Esophagus squamous epithelium (tissue), 5 donors: Measurements from ENCODE around the gene TRABD2A. TPM values are rescaled to one million over a fixed set of nuclear protein-coding genes. Genes with fewer than 3 reads are reported as not detected.
"Not testable (repeated sequence)": the region's sequence is repeated elsewhere in the genome, so short reads cannot be mapped to it uniquely, and the experiment has no call there.

ENCODE experiments used
- DNase-seq: peaks from one replicate; lab custom pipeline; 2025; lab: John Stamatoyannopoulos, UW
- H3K27ac ChIP-seq, 4 donors: fragments of 200-600 bp; sonication (generic); one replicate each; pipeline ENCODE4 v1.5.1; 2016 to 2019; ENCODE audit warnings: mild to moderate bottlenecking in 1 of 4
- H3K27me3 ChIP-seq, 4 donors: fragments of 200-600 bp; sonication (generic); 1 replicate in 3 of 4; 2 replicates in 1 of 4; pipeline versions ENCODE4 v1.5.1 to v1.6.0; 2017 to 2021; ENCODE audit warnings: antibody characterized with exemption in 1 of 4
- H3K36me3 ChIP-seq, 3 donors: fragments of 200-600 bp; sonication (generic); one replicate each; pipeline ENCODE4 v1.5.1; 2016 to 2019
- H3K4me1 ChIP-seq, 3 donors: fragments of 200-600 bp; sonication (generic); one replicate each; pipeline ENCODE4 v1.5.1; 2017 to 2019
- H3K4me3 ChIP-seq, 4 donors: fragments of 200-600 bp; sonication (generic); 1 replicate in 3 of 4; 2 replicates in 1 of 4; pipeline ENCODE4 v1.5.1; 2016 to 2019; ENCODE audit warnings: mild to moderate bottlenecking in 2 of 4, moderate library complexity in 1 of 4
- H3K9me3 ChIP-seq, 3 donors: fragments of 200-600 bp; sonication (generic); one replicate each; pipeline ENCODE4 v1.5.1; 2016 to 2019
- CTCF ChIP-seq, 6 experiments: fragments of 450-650 bp in 4 of 6; fragments of 200-600 bp in 2 of 6; sonication (generic) in 2 of 6; IDR thresholded peaks; one replicate each; pipeline ENCODE4 v1.5.1; 2016 to 2019; ENCODE audit warnings: antibody characterized with exemption in 6 of 6, mild to moderate bottlenecking in 4 of 6, moderate library complexity in 4 of 6
- POLR2A ChIP-seq, 4 donors: fragments of 450-650 bp; IDR thresholded peaks; one replicate each; pipeline ENCODE4 v1.6.1; 2017; ENCODE audit warnings: antibody characterized with exemption in 4 of 4, mild to moderate bottlenecking in 4 of 4, moderate library complexity in 3 of 4
- WGBS, 2 donors: methylation state at CpG; one replicate each; pipeline ENCODE4 v1.1.5; 2018; 5-methylcytosine and 5-hydroxymethylcytosine counted together
- intact Hi-C: fragments of 100-400 bp; cut with DNase I; formaldehyde crosslinking; loops from one replicate; pipeline ENCODE4 v1.15.0; 2022
- total RNA-seq, 4 donors: library from RNA; depleted of rRNA; stranded (reverse); fragments of >200 nt; gene quantifications; one replicate each; pipeline ENCODE4 v1.1.0, GENCODE V29; 2016
- donor health status: DM: yes; HTN: yes; CAD: no.

TRABD2A gene
- total RNA-seq, 4 donors from 2014 or later = 0.53 to 1.8 (median 0.76) TPM; not detected in 1

- H3K4me3 ChIP-seq = peak overlapping the region in 2 of 4 donors; percentile 16 to 35
- intact Hi-C loops = loop anchor here (10.0 kb wide), 1 partner anchor 430 kb away; no protein-coding TSS in a partner anchor
These were observed 43.6 kb upstream of the TRABD2A start for GRCh38 chr2:84924173-84925106.

DNA sequence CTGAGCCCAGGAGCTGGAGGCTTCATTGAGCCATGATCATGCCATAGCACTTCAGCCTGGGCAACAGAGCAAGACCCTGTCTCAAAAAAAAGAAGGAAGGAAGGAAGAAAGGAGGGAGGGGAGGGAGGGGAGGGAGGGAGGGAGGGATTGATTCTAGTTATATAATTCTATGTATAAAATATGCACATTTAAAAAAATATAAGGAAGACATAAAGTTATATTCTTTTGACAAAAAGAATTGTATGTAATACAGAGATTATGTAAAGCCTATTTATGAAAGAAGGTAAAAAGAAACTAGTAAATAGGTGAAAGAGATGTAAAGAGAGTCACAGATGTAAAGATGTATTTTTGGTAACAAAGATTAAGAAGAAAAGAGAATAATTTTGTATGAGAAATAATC lies 42.1 kb upstream of the TRABD2A start:
- intact Hi-C loops = loop anchor here (10.0 kb wide), 1 partner anchor 428 kb away; no protein-coding TSS in a partner anchor
- no peaks in the 10 kb centered on the region for H3K27me3 ChIP-seq
- H3K36me3 ChIP-seq = no peaks in the 10 kb centered on the region
- H3K4me3 ChIP-seq = no peak overlapping the region
- DNase-seq = no peak
- H3K4me1 ChIP-seq = peaks cover 29 to 55% (median 32%) of the 10 kb centered on the region in 3 donors
- TF ChIP-seq POLR2A (IDR thresholded peaks at IDR 0.05) (no peak), CTCF (IDR thresholded peaks at IDR 0.05) (no peak)
- no peaks in the 10 kb centered on the region for H3K9me3 ChIP-seq
- H3K27ac ChIP-seq = no peak overlapping the region

More at GRCh38 chr2:84924173-84925106, 43.6 kb upstream of the TRABD2A start:
- no peaks in the 10 kb centered on the region for H3K9me3 ChIP-seq
- DNase-seq = no peak
- 18 to 19% methylated on average over 9 of the region's 9 CpGs for WGBS, 2 donors
- no peaks in the 10 kb centered on the region for H3K36me3 ChIP-seq
- peak overlapping the region; percentile 53 to 81 (median 71) for H3K27ac ChIP-seq
- no peaks in the 10 kb centered on the region for H3K27me3 ChIP-seq
- TF ChIP-seq POLR2A (IDR thresholded peaks at IDR 0.05) (no peak), CTCF (IDR thresholded peaks at IDR 0.05) (peak in 1 of 6 experiments; percentile 5)
- H3K4me1 ChIP-seq = peaks cover 26 to 50% (median 32%) of the 10 kb centered on the region in 3 donors

DNA sequence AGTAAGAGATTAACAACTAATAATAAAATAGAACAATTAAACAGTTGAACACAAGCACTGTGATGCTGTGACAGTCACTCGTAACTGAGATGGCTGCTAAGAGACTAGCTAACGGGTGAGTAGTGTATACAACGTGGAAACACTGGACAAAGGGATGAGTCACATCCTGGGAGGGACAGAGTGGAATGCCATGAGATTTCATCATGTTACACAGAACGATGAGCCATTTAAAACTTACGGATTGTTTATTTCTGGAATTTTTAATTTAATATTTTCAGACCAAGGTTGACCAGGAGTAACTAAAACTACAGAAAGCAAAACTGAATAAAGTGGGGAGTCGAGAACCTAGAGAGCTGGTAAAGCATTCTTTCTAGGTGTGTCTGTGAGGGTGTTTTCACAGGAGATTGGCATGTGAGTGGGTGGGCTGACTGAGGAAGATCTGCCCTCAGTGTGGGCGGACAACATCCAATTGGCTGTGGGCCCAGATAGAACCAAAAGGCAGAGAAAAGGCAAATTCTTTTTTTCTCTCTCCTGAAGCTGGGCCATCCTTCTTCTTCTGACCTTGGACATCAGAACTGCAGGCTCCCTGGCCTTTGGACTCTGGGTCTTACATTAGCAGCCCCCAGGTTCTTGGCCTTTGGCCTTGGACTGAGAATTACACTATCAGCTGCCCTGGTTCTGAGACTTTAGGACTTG lies 39.1 kb upstream of the TRABD2A start:
- H3K9me3 ChIP-seq = no peaks in the 10 kb centered on the region
- peaks cover 16 to 31% (median 18%) of the 10 kb centered on the region in 3 donors for H3K4me1 ChIP-seq
- H3K27me3 ChIP-seq = no peaks in the 10 kb centered on the region
- WGBS, 2 donors = 7 to 16% methylated on average over 7 of the region's 7 CpGs
- peak overlapping the region in 1 of 4 donors; percentile 41 for H3K4me3 ChIP-seq
- no peak for DNase-seq
- H3K27ac ChIP-seq = peak overlapping the region; percentile 71 to 90 (median 82)
- intact Hi-C loops = loop anchor here (10.0 kb wide), 1 partner anchor 425 kb away; no protein-coding TSS in a partner anchor
- TF ChIP-seq POLR2A (IDR thresholded peaks at IDR 0.05) = no peak
- no peak for TF ChIP-seq CTCF (IDR thresholded peaks at IDR 0.05)
- H3K36me3 ChIP-seq = no peaks in the 10 kb centered on the region

GRCh38 chr2:84918430-84918829 lies 37.5 kb upstream of the TRABD2A start:
- TF ChIP-seq POLR2A (IDR thresholded peaks at IDR 0.05) (no peak), CTCF (IDR thresholded peaks at IDR 0.05) (no peak)
- 81 to 83% methylated on average over 2 of the region's 2 CpGs for WGBS, 2 donors

DNA sequence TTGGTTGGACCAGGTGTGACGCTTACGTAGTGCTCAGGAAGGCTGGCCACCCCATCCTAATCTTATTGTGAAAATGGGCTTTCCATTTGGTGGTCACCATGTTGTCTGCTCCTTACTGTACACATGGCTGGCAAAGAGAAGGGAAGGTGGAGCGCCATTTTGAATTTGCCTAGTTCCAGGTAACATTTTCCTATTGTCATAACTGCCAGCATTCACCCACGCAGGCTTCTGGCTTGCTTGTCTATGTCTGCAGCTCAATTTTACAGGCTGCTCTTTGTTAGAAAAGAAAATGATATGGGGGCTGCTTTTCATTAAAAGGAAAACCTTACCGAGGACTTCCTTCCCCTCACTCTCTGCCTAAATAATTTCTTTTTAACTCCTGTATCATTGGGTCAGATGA lies 36.9 kb upstream of the TRABD2A start:
- H3K4me3 ChIP-seq, H3K36me3 ChIP-seq, DNase-seq, intact Hi-C loops, H3K27me3 ChIP-seq, H3K27ac ChIP-seq, H3K9me3 ChIP-seq: not testable (repeated sequence)
- H3K4me1 ChIP-seq = peaks cover 6 to 17% (median 11%) of the 10 kb centered on the region in 3 donors
- WGBS, 2 donors = 89 to 93% methylated on average over 5 of the region's 5 CpGs

More at GRCh38 chr2:84918430-84918829, 37.5 kb upstream of the TRABD2A start:
- DNase-seq = no peak
- H3K4me1 ChIP-seq = peaks cover 6 to 17% (median 11%) of the 10 kb centered on the region in 3 donors
- H3K27me3 ChIP-seq = no peaks in the 10 kb centered on the region
- H3K36me3 ChIP-seq = no peaks in the 10 kb centered on the region
- H3K27ac ChIP-seq = no peak overlapping the region
- intact Hi-C loops = no loop called here
- H3K9me3 ChIP-seq = no peaks in the 10 kb centered on the region
- H3K4me3 ChIP-seq = no peak overlapping the region

DNA sequence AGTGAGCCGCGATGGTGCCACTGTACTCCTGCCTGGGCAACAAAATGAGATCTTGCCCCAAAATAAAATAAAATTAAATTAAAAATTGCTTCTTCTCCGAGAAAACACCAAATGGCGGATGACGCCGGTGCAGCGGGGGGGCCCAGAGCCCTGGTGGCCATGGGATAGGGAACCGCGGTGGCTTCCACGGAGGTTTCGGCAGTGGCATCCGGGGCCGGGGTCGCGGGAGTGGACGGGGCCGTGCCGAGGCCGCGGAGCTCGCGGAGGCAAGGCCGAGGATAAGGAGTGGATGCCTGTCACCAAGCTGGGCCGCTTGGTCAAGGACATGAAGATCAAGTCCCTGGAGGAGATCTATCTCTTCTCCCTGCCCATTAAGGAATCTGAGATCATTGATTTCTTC lies 34.8 kb upstream of the TRABD2A start:
- intact Hi-C loops, H3K36me3 ChIP-seq, H3K27ac ChIP-seq, DNase-seq, H3K9me3 ChIP-seq, H3K4me3 ChIP-seq, H3K27me3 ChIP-seq: not testable (repeated sequence)
- 95% methylated on average over 24 of the region's 24 CpGs for WGBS, 2 donors
- peaks cover 6 to 17% (median 11%) of the 10 kb centered on the region in 3 donors for H3K4me1 ChIP-seq
